ENCODE data around the gene RNU5B-1.

DNA sequence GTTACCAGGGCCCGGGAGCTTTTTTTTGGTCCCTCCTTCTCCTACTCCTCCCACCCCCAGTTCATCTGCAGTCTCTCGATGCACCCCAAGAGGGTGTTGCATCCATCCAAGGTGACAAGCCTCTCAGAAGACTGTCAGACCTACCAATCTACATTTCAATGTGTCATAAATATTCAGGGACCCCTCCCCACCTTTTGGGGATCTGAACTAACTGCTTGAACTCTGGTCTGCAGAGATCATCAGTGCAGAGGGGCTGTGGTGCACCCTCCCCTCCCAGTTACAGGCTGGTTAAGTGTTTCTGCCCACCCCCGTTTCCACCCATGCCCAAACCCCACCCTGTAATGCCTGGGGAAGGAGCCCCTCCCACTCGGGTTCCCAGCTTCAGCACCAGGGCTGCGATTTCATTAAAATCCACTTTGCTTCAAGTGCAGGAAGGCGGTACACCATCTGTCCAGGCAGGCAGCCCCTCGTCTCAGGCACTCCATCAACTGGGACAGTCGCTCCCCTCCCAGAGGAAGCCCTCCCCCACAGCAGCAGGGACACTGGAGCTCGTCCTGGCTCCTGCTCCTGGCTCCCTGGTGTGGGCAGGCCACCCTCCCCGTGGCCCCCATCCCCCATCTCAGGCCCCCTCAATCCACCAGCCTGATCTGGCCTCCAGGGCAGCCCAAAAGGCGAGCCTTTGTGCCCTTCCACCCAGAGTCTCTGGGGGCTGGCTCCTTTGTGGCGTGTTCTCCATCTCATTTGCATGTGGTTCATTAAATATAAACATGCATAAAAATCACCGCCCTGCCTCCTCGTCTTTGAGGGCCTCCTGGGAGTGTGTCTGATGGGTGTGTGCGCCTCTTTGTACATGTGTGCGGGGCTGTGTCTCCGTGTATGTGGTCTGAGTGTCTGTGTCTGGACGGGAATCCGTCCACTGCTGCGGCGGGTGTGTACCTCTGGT lies 32.3 kb downstream of the RNU5B-1 start:
- TF ChIP-seq CTCF (IDR thresholded peaks at IDR 0.05) = no peak
- TF ChIP-seq ZFX (IDR thresholded peaks at IDR 0.05; ENCODE audit: borderline replicate concordance) = no peak

Data from 22Rv1 (cell line).